WI38 (cell line): ENCODE measurements around the gene CTNNAL1.
"Not testable (repeated sequence)": the region's sequence is repeated elsewhere in the genome, so short reads cannot be mapped to it uniquely, and the experiment has no call there.

Experiments
- H3K4me3 ChIP-seq: 2 replicates; pipeline ENCODE4 v1.5.1; 2011; ENCODE audit warnings: low read depth, mild to moderate bottlenecking, control low read depth, low read length
- TF ChIP-seq, protein P1 (sequence below): IDR thresholded peaks from 2 replicates; pipeline ENCODE4 v1.5.1; 2012; ENCODE audit warnings: low read depth, mild to moderate bottlenecking, control low read depth, low read length

CTNNAL1 gene

DNA sequence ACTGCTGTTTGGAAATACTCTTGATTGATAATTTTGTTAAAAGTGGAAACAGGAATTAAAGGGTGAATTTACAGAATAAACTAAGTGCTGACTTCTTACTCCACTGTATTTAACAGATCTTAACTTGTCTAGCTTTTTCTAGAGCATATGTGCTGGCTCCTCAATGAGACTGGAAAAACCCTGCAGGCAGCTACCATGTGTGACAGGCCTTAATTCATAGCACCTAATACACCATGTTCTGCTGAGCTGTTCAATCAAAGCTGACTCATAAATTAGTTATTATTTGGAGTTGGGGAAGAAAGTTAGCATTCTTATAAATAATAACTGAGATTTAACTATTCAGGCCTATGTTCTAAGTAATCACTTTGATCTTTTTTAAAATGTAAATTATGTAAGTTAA lies 29.4 kb downstream of the CTNNAL1 start:
- TF ChIP-seq, protein P1, sequence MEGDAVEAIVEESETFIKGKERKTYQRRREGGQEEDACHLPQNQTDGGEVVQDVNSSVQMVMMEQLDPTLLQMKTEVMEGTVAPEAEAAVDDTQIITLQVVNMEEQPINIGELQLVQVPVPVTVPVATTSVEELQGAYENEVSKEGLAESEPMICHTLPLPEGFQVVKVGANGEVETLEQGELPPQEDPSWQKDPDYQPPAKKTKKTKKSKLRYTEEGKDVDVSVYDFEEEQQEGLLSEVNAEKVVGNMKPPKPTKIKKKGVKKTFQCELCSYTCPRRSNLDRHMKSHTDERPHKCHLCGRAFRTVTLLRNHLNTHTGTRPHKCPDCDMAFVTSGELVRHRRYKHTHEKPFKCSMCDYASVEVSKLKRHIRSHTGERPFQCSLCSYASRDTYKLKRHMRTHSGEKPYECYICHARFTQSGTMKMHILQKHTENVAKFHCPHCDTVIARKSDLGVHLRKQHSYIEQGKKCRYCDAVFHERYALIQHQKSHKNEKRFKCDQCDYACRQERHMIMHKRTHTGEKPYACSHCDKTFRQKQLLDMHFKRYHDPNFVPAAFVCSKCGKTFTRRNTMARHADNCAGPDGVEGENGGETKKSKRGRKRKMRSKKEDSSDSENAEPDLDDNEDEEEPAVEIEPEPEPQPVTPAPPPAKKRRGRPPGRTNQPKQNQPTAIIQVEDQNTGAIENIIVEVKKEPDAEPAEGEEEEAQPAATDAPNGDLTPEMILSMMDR: no peak
- no peak overlapping the region for H3K4me3 ChIP-seq

DNA sequence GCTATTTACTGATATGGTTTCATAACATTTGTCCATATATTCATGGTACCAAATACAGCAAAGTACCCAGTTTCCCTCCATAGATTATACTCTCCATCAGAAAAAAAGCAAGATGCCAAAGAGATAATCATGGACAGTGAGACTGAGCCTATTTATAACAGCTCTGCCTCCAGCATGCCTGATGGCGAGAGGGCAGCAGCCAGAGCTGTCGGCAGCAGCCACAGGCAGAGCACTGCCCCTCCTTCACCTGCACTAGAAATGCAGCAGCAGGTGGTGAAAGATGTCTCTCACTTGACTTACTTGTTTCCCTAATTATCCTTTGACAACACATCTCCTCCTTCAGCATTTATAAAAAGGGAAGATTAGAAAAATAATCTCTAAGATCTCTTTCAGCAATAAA lies 32.4 kb downstream of the CTNNAL1 start:
- H3K4me3 ChIP-seq: no peak overlapping the region
- TF ChIP-seq, protein P1: no peak

DNA sequence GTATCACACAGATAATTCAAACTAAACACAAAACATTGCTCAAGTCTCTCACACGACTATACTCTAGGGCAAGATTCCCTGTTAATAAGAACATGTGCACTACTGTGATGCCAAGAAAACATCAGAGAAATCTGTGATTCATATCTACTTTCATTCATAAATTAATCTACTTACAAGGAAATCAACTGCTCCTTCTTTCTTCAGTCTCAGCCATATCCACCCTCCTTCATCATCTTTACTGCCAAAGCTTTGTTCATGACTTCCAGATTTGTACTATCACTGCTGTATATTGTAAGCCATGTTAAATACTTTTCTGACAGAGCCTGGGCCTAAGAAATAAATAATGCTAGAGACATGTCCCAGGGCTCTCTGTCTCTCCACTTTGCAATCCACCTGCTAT lies 35.1 kb downstream of the CTNNAL1 start:
- no peak overlapping the region for H3K4me3 ChIP-seq
- TF ChIP-seq, protein P1: no peak

DNA sequence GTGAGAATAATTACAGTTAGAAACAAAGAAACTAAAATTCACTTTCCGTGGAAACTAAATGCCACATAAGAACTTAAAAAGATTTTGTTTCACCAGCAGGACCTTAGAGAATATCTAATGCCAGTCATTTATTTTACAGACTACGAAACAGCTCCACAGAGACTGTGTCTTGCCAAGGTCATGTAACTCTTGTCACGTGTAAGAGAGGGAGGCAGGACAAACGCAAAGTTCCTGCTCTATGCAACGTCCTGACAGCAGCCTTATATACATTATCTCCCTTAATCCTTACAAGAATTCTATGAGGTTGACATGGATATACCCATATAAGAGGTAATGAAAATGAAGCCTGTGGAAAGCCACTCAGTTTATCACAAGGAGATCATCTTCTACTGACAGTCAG lies 39.4 kb downstream of the CTNNAL1 start:
- H3K4me3 ChIP-seq: no peak overlapping the region
- TF ChIP-seq, protein P1: no peak

DNA sequence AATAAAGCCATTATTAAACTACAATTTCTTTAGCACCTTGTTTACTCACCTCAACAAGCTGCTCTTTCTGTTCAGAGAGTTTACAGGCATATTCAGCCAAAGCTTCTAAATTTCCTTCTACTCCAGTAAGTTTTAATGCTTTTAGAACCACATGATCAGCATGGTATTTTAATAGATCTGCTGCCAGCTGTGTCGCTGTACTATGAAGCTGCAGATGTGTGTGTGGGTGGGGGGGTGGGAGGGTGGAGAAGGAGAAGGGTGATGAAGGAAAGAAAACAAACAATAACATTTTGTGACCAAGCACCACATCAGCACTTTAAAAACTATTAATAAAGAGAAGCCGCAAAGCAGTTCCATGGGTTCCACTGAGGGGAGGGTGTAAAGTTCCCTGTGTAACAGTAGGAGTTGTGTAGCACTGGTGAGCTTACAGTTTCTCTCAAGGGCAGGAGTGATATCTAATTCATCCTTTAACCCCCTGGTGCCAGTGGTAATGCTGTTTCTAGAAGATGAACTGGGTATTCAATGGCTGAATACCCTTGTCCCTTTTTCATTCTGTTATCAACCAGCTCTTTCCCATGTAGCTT lies 40.6 kb downstream of the CTNNAL1 start:
- H3K4me3 ChIP-seq: no peak overlapping the region
- TF ChIP-seq, protein P1: no peak

DNA sequence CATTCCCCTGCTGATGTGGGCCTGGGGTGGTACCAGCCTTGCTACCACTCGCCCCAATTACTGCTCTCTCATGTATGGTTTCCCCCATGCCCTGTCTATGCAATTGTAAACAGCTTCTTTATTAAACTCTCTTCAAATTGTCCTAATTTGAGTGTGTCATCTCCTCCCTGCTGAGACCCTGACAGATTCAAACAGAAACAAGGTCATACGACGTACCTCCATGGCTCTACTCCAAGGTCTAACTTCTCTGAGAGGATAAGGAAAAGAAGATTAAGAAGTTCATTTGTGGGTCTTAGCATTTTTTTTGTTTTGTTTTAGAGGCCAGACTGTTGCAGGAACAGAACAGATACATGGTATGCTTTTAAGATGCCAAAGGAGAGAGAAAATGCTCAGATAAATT lies 41.1 kb downstream of the CTNNAL1 start:
- TF ChIP-seq, protein P1: no peak
- no peak overlapping the region for H3K4me3 ChIP-seq

DNA sequence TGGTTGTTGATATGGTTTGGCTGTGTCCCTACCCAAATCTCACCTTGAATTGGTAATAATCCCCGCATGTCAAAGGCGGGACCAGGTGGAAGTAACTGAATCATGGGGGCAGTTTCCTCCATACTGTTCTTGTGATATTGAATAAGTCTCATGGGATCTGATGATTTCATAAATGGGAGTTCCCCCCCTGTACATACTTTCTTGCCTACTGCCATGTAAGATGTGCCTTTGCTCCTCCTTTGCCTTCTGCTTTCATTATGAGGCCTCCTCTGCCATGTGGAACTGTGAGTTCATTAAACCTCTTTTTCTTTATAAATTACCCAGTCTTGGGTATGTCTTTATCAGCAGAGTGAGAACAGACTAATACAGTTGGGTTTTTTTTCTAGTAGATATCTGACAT lies 41.9 kb downstream of the CTNNAL1 start:
- not testable (repeated sequence) for H3K4me3 ChIP-seq

DNA sequence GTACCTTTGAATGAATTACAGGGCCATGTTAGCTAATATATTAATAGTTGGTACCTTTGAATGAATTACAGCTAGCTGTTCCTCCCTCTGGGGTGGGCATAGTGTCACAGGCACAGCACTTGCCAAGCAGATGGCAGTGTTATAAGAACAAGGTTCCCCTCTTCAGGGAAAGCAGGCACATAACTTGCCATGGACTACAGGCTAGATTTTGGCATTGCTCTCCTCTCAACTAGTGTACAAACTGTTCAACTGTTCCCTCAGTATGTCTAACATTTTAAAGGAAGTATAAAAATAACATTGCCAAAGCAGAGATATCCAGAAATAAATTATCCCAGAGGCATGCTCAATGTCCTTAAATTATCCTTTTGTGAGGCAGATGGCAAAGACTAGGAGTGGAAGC lies 45.4 kb downstream of the CTNNAL1 start:
- TF ChIP-seq, protein P1: no peak
- no peak overlapping the region for H3K4me3 ChIP-seq
